H7 (cell line): ENCODE measurements around the gene IL6R. TPM values are rescaled to one million over a fixed set of nuclear protein-coding genes. Genes with fewer than 3 reads are reported as not detected.

ENCODE experiments used
- DNase-seq: peaks from one replicate; pipeline ENCODE4 v3.0.0; 2012
- H3K27me3 ChIP-seq: 2 replicates; pipeline ENCODE4 v1.6.0; 2011; ENCODE audit warnings: mild to moderate bottlenecking, low read length; ENCODE audit not compliant: control insufficient read depth, insufficient read depth
- H3K36me3 ChIP-seq: replicated peaks from 2 replicates; pipeline ENCODE4 v1.5.1; 2011; ENCODE audit warnings: low read length; ENCODE audit not compliant: control insufficient read depth, insufficient read depth
- H3K4me3 ChIP-seq: 2 replicates; pipeline ENCODE4 v1.5.1; 2011; ENCODE audit warnings: low read depth, mild to moderate bottlenecking, control low read depth, low read length, moderate library complexity; ENCODE audit not compliant: insufficient read depth
- total RNA-seq: library from RNA; depleted of rRNA; stranded (reverse); fragments of >200 nt; shearing (Covaris generic); gene quantifications from 2 replicates; pipeline ENCODE4 v1.2.3, GENCODE V29; 2014; rRNA removed

The IL6R gene
- total RNA-seq, 1 experiment from 2014 or later: 8.6 TPM

DNA sequence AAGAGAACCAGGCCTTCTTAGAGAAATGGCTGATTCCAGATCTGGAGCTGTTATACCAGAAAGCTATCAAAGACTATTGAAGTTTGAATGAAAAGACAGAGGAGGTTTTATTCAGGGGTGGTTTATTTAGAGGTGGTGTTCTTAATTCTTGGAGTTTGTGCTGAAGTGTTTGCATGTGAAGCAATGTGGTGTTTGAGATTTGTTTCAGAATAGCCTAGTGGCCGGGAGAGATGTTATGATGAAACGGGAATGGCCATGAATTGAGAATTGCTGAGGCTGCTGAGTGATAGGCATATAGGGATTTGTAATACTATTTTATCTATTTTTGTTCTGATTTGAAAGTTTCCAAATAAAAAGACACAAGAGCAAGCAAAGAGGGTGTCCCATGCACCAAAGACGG lies 107.6 kb downstream of the IL6R start:
- no peak for DNase-seq
- no peaks in the 10 kb centered on the region for H3K36me3 ChIP-seq
- no peak overlapping the region for H3K4me3 ChIP-seq
- no peaks in the 10 kb centered on the region; the same call in 1 of the 2 replicates for H3K27me3 ChIP-seq

DNA sequence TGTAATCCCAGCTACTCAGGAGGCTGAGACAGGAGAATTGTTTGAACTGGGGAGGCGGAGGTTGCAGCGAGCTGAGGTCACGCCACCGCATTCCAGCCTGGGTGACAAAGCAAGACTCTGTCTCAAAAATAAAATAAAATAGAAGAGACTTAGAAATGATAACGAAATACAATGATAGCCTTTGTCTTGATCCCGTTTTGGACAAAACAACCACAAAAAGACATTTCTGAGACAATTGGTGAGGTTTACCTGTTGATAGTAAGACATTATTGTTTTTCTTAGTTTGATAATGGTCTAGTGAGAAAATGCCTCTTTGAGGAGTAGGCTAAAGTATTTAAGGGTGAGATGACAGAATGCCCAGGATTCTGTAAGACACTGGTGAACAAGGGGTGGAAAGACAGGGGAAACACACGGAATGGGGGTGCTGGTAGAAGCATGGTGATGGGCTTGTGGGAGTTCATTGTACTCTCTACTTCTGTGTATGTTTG lies 109.0 kb downstream of the IL6R start:
- no peak for DNase-seq
- no peaks in the 10 kb centered on the region; the same call in 1 of the 2 replicates for H3K27me3 ChIP-seq
- no peak overlapping the region for H3K4me3 ChIP-seq
- no peaks in the 10 kb centered on the region for H3K36me3 ChIP-seq

- H3K27me3 ChIP-seq: no peaks in the 10 kb centered on the region
- no peaks in the 10 kb centered on the region for H3K36me3 ChIP-seq
- H3K4me3 ChIP-seq: no peak overlapping the region
These were observed 112.5 kb downstream of the IL6R start for GRCh38 chr1:154517661-154518060.

More at GRCh38 chr1:154517661-154518060, 112.5 kb downstream of the IL6R start:
- no peak for DNase-seq

Other genes with a start within 250 kb of the IL6R start
- 712 and 754 TPM in 2 replicates for gene TPM3, start 213.2 kb upstream of the IL6R start, total RNA-seq
- not detected in 2 replicates for gene CFAP141, start 199.0 kb upstream of the IL6R start, total RNA-seq
- gene UBAP2L, start 184.4 kb upstream of the IL6R start, total RNA-seq: 162 and 166 TPM in 2 replicates
- gene HAX1, start 132.7 kb upstream of the IL6R start, total RNA-seq: 147 and 188 TPM in 2 replicates
- not detected in 2 replicates for gene AQP10, start 84.2 kb upstream of the IL6R start, total RNA-seq
- 62.0 and 73.2 TPM in 2 replicates for gene ATP8B2, start 79.8 kb upstream of the IL6R start, total RNA-seq
- 0.38 and 0.44 TPM in 2 replicates for gene TDRD10, start 96.9 kb downstream of the IL6R start, total RNA-seq
- 0.55 and 0.73 TPM in 2 replicates for gene SHE, start 97.1 kb downstream of the IL6R start, total RNA-seq
- gene UBE2Q1, start 153.3 kb downstream of the IL6R start, total RNA-seq: 53.4 and 64.8 TPM in 2 replicates
- 0.30 and 0.83 TPM in 2 replicates for gene CHRNB2, start 162.4 kb downstream of the IL6R start, total RNA-seq
- 196 and 238 TPM in 2 replicates for gene ADAR, start 202.8 kb downstream of the IL6R start, total RNA-seq